Hepatocyte (in vitro differentiated cells): ENCODE results near the gene PTTG1IP.

Source experiments
- EZH2 ChIP-seq: fragments of 200-600 bp; sonication (generic); IDR thresholded peaks from 2 replicates; pipeline ENCODE4 v1.6.1; 2016; ENCODE audit warnings: antibody characterized with exemption, mild to moderate bottlenecking, borderline replicate concordance
- EZH2phosphoT487 ChIP-seq: fragments of 200-600 bp; sonication (generic); IDR thresholded peaks from one replicate; pipeline ENCODE4 v1.6.1; 2018; ENCODE audit warnings: antibody characterized with exemption, mild to moderate bottlenecking, low read depth, moderate library complexity; ENCODE audit not compliant: unreplicated experiment, severe bottlenecking
- TF ChIP-seq, protein P1 (sequence below): fragments of 200-600 bp; sonication (generic); IDR thresholded peaks from 2 replicates; pipeline ENCODE4 v1.5.1; 2016; ENCODE audit warnings: antibody characterized with exemption, mild to moderate bottlenecking; ENCODE audit not compliant: poor library complexity

DNA sequence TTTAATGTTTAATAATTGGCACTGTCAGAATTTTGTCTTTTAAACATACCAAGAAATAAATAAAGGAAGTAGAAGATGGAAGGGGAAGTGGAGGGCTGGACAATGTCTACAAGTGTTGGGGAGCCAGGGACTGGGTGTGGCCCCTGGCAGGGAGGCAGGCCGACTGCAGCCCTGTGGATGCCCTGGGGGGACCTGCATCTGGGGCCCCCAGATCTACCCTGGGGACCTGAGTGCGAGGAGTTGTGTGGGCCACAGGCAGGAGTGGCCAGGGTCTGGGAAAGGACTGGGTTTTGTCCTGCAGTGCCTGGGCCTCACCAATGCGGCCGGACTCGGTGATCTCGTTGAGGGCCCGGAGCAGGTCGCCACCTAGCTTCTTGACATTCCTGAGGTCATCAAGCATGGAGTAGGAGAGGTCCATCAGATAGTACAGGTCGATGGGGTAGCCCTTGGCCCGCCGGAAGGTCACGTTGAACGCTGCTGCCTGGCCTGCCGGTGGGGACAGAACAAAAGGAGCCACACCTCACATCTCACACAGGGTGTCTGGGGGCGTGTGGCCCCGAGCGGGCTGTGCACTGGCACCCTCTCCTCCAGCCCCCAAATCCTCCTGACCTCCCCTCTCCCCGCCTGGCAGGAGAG lies 29.7 kb upstream of the PTTG1IP start:
- TF ChIP-seq, protein P1, sequence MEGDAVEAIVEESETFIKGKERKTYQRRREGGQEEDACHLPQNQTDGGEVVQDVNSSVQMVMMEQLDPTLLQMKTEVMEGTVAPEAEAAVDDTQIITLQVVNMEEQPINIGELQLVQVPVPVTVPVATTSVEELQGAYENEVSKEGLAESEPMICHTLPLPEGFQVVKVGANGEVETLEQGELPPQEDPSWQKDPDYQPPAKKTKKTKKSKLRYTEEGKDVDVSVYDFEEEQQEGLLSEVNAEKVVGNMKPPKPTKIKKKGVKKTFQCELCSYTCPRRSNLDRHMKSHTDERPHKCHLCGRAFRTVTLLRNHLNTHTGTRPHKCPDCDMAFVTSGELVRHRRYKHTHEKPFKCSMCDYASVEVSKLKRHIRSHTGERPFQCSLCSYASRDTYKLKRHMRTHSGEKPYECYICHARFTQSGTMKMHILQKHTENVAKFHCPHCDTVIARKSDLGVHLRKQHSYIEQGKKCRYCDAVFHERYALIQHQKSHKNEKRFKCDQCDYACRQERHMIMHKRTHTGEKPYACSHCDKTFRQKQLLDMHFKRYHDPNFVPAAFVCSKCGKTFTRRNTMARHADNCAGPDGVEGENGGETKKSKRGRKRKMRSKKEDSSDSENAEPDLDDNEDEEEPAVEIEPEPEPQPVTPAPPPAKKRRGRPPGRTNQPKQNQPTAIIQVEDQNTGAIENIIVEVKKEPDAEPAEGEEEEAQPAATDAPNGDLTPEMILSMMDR: no peak
- TF ChIP-seq EZH2phosphoT487 (no peak), EZH2 (no peak)
